H1 (cell line): ENCODE measurements around the gene MAN1C1. TPM values are rescaled to one million over a fixed set of nuclear protein-coding genes. Genes with fewer than 3 reads are reported as not detected.

Source experiments
- ATF2 ChIP-seq: IDR thresholded peaks from 2 replicates; pipeline ENCODE4 v1.6.1; 2012; ENCODE audit warnings: low read length, inconsistent platforms
- EP300 ChIP-seq, 2 experiments: IDR thresholded peaks; 1 replicate in 1 of 2; 2 replicates in 1 of 2; pipeline ENCODE4 v1.6.1; 2011 to 2012; ENCODE audit warnings: low read depth in 2 of 2, low read length in 2 of 2, mild to moderate bottlenecking in 2 of 2, borderline replicate concordance in 1 of 2, inconsistent platforms in 1 of 2, moderate library complexity in 1 of 2
- HDAC2 ChIP-seq, 2 experiments: fragments of 300-600 bp in 1 of 2; sonication (generic) in 1 of 2; IDR thresholded peaks; 2 replicates each; pipeline ENCODE4 v1.6.1; 2011 to 2012; ENCODE audit warnings: low read depth in 2 of 2, low read length in 2 of 2, mild to moderate bottlenecking in 2 of 2, moderate library complexity in 2 of 2, borderline replicate concordance in 1 of 2, inconsistent platforms in 1 of 2
- MAFK ChIP-seq: IDR thresholded peaks from 2 replicates; pipeline ENCODE4 v1.6.1; 2012; ENCODE audit warnings: low read depth, mild to moderate bottlenecking, improper control_type of control experiment, low read length
- POLR2AphosphoS5 ChIP-seq: IDR thresholded peaks from 2 replicates; pipeline ENCODE4 v1.6.1; 2011; ENCODE audit warnings: low read depth, low read length
- RAD21 ChIP-seq, 2 experiments: IDR thresholded peaks in 1 of 2; conservative IDR thresholded peaks in 1 of 2; 2 replicates each; pipeline ENCODE4 v1.6.1; 2011; ENCODE audit warnings: low read depth in 2 of 2, low read length in 2 of 2, improper control_type of control experiment in 1 of 2, inconsistent platforms in 1 of 2, mild to moderate bottlenecking in 1 of 2, moderate library complexity in 1 of 2
- RNF2 ChIP-seq: fragments of 200-900, 300-1000 bp; sonication (generic); IDR thresholded peaks from 2 replicates; pipeline ENCODE4 v1.7.1; 2016; ENCODE audit warnings: borderline replicate concordance, low read depth, mild to moderate bottlenecking, antibody characterized with exemption, low read length; ENCODE audit not compliant: poor library complexity, severe bottlenecking; ENCODE audit errors: missing control alignments
- SAP30 ChIP-seq: fragments of 300-600 bp; sonication (generic); IDR thresholded peaks from 2 replicates; pipeline ENCODE4 v1.7.1; 2012; ENCODE audit warnings: low read length, moderate library complexity, mild to moderate bottlenecking, inconsistent platforms; ENCODE audit not compliant: insufficient read depth, insufficient replicate concordance
- SRF ChIP-seq: IDR thresholded peaks from 2 replicates; pipeline ENCODE4 v1.6.1; 2011; ENCODE audit warnings: mild to moderate bottlenecking, low read depth, low read length, moderate library complexity
- polyA plus RNA-seq, 7 experiments: library from polyadenylated mRNA; depleted of rRNA in 3 of 7; stranded (reverse) in 5 of 7; unstranded in 2 of 7; fragments of >200 nt in 5 of 7; fragments of 200-250 nt in 2 of 7; gene quantifications; 1 replicate in 5 of 7; 2 replicates in 1 of 7; 4 replicates in 1 of 7; pipeline versions ENCODE4 v1.2.1 to v1.2.3, GENCODE V29; 2011 to 2013; ENCODE audit warnings: missing spikeins in 2 of 7, mixed read lengths in 2 of 7
- total RNA-seq: library from RNA; stranded (reverse); fragmentation: NEBNext Ultra II Directional; extraction: Animal tissue kit (Norgen Biotek cat#: 25700); gene quantifications from 2 replicates; pipeline ENCODE4 v1.2.1, GENCODE V29; 2021

Gene MAN1C1
- total and polyA plus RNA-seq, 2 of the 8 experiments (the other 6 are each of a cell fraction or from before 2014, with no cell fraction given): 7.8 to 15.2 TPM

DNA sequence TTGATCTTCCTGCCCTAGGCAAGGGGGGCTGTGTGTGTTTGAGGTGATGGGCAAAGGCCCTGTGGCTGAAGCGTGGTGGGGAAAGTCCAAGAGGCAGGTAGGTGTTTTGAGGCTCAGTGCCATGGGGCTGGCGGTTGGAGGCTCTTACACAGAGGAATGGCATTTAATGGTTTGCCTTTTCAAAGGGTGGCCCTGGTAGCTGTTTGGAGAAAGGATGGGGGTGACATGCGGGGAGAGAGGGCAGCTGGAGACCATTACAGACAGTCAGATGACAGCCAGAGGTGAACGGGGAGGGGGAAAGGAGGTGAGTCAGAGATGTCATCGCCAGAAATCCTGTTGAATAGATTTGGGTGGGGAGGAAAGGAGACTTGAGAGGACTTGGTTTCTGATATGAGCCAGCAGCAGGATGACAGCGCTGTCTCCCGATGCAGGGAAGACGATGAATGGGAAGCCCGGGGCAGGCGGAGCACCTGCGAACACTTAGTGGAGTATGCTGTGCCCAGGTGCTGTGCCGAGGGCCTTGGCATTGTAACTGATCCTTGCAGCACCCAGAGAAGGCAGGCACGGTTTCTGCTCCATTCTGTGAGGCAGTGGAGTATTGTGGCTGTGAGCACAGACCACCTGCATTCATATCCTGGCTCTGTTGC, 56.3 kb downstream of the MAN1C1 start (continued):
- no peak for TF ChIP-seq SAP30
- no peak for TF ChIP-seq ATF2
- TF ChIP-seq MAFK: no peak
- no peak for TF ChIP-seq EP300 (IDR thresholded peaks at IDR 0.05; ENCODE audit: borderline replicate concordance in 1 of 2, low read depth in 2 of 2, low read length in 2 of 2)
- no peak for TF ChIP-seq RNF2
- TF ChIP-seq HDAC2 (IDR thresholded peaks at IDR 0.05; ENCODE audit: borderline replicate concordance in 1 of 2, low read depth in 2 of 2, low read length in 2 of 2): no peak
- TF ChIP-seq RAD21 (IDR thresholded peaks at IDR 0.05 in 1 of 2, conservative IDR thresholded peaks at IDR 0.05 in 1 of 2; ENCODE audit: low read depth in 2 of 2, low read length in 2 of 2): no peak
- TF ChIP-seq POLR2AphosphoS5: no peak
- TF ChIP-seq SRF: no peak
